ENCODE results near the gene PARS2.

- TF ChIP-seq, protein P1, sequence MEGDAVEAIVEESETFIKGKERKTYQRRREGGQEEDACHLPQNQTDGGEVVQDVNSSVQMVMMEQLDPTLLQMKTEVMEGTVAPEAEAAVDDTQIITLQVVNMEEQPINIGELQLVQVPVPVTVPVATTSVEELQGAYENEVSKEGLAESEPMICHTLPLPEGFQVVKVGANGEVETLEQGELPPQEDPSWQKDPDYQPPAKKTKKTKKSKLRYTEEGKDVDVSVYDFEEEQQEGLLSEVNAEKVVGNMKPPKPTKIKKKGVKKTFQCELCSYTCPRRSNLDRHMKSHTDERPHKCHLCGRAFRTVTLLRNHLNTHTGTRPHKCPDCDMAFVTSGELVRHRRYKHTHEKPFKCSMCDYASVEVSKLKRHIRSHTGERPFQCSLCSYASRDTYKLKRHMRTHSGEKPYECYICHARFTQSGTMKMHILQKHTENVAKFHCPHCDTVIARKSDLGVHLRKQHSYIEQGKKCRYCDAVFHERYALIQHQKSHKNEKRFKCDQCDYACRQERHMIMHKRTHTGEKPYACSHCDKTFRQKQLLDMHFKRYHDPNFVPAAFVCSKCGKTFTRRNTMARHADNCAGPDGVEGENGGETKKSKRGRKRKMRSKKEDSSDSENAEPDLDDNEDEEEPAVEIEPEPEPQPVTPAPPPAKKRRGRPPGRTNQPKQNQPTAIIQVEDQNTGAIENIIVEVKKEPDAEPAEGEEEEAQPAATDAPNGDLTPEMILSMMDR (optimal IDR thresholded peaks at IDR 0.05 in 1 of 3, IDR thresholded peaks at IDR 0.05 in 1 of 3, conservative IDR thresholded peaks at IDR 0.05 in 1 of 3; ENCODE audit: extremely low read depth in 1 of 3, insufficient read depth in 2 of 3, low read length in 3 of 3): no peak
- no peak for TF ChIP-seq EZH2 (IDR thresholded peaks at IDR 0.05; ENCODE audit: low read length)
These were observed 22.0 kb downstream of the PARS2 start for GRCh38 chr1:54742282-54742681.
